Gastrocnemius medialis (tissue), 4 donors: ENCODE data around the gene ZNF274. TPM values are rescaled to one million over a fixed set of nuclear protein-coding genes. Genes with fewer than 3 reads are reported as not detected.
"Not testable (repeated sequence)": the region's sequence is repeated elsewhere in the genome, so short reads cannot be mapped to it uniquely, and the experiment has no call there.

ENCODE experiments used
- ATAC-seq, 2 donors: fragments of 150-250 bp; one replicate each; pipeline ENCODE4 v1.9.1; 2016
- DNase-seq, 2 donors: peaks; one replicate each; pipeline ENCODE4 v3.0.0-alpha.2; 2019
- H3K27ac ChIP-seq, 4 donors: fragments of 200-600 bp; sonication (generic); 1 replicate in 1 of 4; 2 replicates in 3 of 4; pipeline ENCODE4 v1.5.1; 2016 to 2018; ENCODE audit warnings: mild to moderate bottlenecking in 2 of 4, moderate library complexity in 1 of 4
- H3K27me3 ChIP-seq, 3 donors: fragments of 200-600 bp; sonication (generic) in 2 of 3; 1 replicate in 1 of 3; 2 replicates in 2 of 3; pipeline versions ENCODE4 v1.5.1 to v1.6.0; 2016 to 2019; ENCODE audit warnings: mild to moderate bottlenecking in 1 of 3, moderate library complexity in 1 of 3
- H3K36me3 ChIP-seq, 2 donors: fragments of 200-600 bp; sonication (generic) in 1 of 2; one replicate each; pipeline ENCODE4 v1.5.1; 2017 to 2018
- H3K4me1 ChIP-seq, 2 donors: fragments of 200-600 bp; sonication (generic) in 1 of 2; one replicate each; pipeline ENCODE4 v1.5.1; 2016 to 2017; ENCODE audit warnings: mild to moderate bottlenecking in 2 of 2
- H3K4me3 ChIP-seq, 4 donors: fragments of 200-600 bp; sonication (generic) in 3 of 4; 1 replicate in 1 of 4; 2 replicates in 3 of 4; pipeline ENCODE4 v1.5.1; 2016 to 2019; ENCODE audit warnings: mild to moderate bottlenecking in 2 of 4
- H3K9me3 ChIP-seq, 3 donors: fragments of 200-600 bp; sonication (generic) in 2 of 3; 1 replicate in 1 of 3; 2 replicates in 2 of 3; pipeline ENCODE4 v1.5.1; 2016 to 2019
- POLR2A ChIP-seq, 2 donors: fragments of 450-650 bp; IDR thresholded peaks; one replicate each; pipeline ENCODE4 v1.6.1; 2017; ENCODE audit warnings: antibody characterized with exemption in 2 of 2, mild to moderate bottlenecking in 2 of 2, moderate library complexity in 2 of 2
- in situ Hi-C, 4 donors: fragments of 200-750 bp; cut with MboI; loops; one replicate each; pipeline versions ENCODE4 v1.15.0 to v1.8.0; 2017; ENCODE audit warnings: low sequenced_read_pairs in 4 of 4
- intact Hi-C: fragments of 100-400 bp; cut with DNase I; formaldehyde crosslinking; loops from one replicate; pipeline ENCODE4 v1.15.1; 2023; ENCODE audit warnings: low total_unique reads
- total RNA-seq, 4 donors: library from RNA; depleted of rRNA; stranded (reverse); fragments of >200 nt; gene quantifications; one replicate each; pipeline versions ENCODE4 v1.1.0 to v1.2.3, GENCODE V29; 2016
- TF ChIP-seq, protein P1 (sequence below), 5 experiments: fragments of 450-650 bp in 3 of 5; fragments of 200-600 bp in 2 of 5; sonication (generic) in 2 of 5; IDR thresholded peaks in 4 of 5; conservative IDR thresholded peaks in 1 of 5; 1 replicate in 4 of 5; 2 replicates in 1 of 5; pipeline ENCODE4 v1.5.1; 2016 to 2019; ENCODE audit warnings: antibody characterized with exemption in 5 of 5, mild to moderate bottlenecking in 3 of 5, moderate library complexity in 3 of 5

The ZNF274 gene
- total RNA-seq, 4 donors from 2014 or later = 9.0 to 20.7 (median 13.4) TPM

DNA sequence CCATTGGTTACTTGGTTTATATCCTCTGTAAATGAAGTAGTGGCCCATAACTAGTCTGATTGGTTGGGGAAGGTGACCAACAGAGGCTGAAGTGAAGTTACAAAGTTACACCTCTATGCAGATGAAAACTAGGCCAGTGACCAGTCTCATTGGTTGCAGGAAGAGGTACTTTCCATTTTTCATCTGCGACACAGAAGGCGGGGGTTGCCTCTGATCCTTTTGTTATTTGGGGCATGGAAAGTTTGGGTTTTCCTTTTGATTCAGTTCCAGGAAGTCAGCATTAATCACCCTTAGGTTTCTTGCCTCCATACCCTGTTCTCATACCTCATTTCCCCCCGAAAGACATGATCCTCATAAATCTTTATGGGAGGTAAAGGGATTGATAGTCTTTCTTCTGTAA, 66.0 kb downstream of the ZNF274 start:
- intact Hi-C loops = no loop called here
- TF ChIP-seq POLR2A (IDR thresholded peaks at IDR 0.05) = no peak
- TF ChIP-seq, protein P1, sequence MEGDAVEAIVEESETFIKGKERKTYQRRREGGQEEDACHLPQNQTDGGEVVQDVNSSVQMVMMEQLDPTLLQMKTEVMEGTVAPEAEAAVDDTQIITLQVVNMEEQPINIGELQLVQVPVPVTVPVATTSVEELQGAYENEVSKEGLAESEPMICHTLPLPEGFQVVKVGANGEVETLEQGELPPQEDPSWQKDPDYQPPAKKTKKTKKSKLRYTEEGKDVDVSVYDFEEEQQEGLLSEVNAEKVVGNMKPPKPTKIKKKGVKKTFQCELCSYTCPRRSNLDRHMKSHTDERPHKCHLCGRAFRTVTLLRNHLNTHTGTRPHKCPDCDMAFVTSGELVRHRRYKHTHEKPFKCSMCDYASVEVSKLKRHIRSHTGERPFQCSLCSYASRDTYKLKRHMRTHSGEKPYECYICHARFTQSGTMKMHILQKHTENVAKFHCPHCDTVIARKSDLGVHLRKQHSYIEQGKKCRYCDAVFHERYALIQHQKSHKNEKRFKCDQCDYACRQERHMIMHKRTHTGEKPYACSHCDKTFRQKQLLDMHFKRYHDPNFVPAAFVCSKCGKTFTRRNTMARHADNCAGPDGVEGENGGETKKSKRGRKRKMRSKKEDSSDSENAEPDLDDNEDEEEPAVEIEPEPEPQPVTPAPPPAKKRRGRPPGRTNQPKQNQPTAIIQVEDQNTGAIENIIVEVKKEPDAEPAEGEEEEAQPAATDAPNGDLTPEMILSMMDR (IDR thresholded peaks at IDR 0.05 in 4 of 5, conservative IDR thresholded peaks at IDR 0.05 in 1 of 5) = no peak
- in situ Hi-C loops = no loop called here
- Histone ChIP-seq H3K36me3 (peaks cover 13 to 99% of the 10 kb centered on the region in 2 donors), H3K4me1 (no peaks in the 10 kb centered on the region), H3K9me3 (peaks cover 4 to 78% (median 50%) of the 10 kb centered on the region in 3 donors), H3K27ac (no peak overlapping the region), H3K27me3 (no peaks in the 10 kb centered on the region), H3K4me3 (peak overlapping the region in 1 of 4 donors; percentile 2)
- DNase-seq = no peak
- ATAC-seq = no peak

GRCh38 chr19:58252102-58252685, 69.3 kb downstream of the ZNF274 start:
- intact Hi-C loops = no loop called here
- no peaks in the 10 kb centered on the region for H3K27me3 ChIP-seq
- peaks cover 8 to 99% of the 10 kb centered on the region in 2 donors for H3K36me3 ChIP-seq
- in situ Hi-C loops = no loop called here
- H3K27ac ChIP-seq = no peak overlapping the region
- peak overlapping the region in 1 of 4 donors; percentile 12 for H3K4me3 ChIP-seq
- DNase-seq (no peak), ATAC-seq (no peak)
- H3K9me3 ChIP-seq = peaks cover 4 to 85% (median 42%) of the 10 kb centered on the region in 3 donors
- H3K4me1 ChIP-seq = no peaks in the 10 kb centered on the region
- TF ChIP-seq POLR2A (IDR thresholded peaks at IDR 0.05) = no peak
- TF ChIP-seq, protein P1 (IDR thresholded peaks at IDR 0.05 in 4 of 5, conservative IDR thresholded peaks at IDR 0.05 in 1 of 5) = no peak

- ATAC-seq, DNase-seq, intact Hi-C loops, H3K27ac ChIP-seq, H3K4me1 ChIP-seq, H3K27me3 ChIP-seq, in situ Hi-C loops: not testable (repeated sequence)
- Histone ChIP-seq H3K4me3 (peak overlapping the region in 1 of 4 donors; percentile 31), H3K36me3 (peaks cover 17 to 98% of the 10 kb centered on the region in 2 donors), H3K9me3 (peaks cover 43 to 89% (median 80%) of the 10 kb centered on the region in 3 donors)
These were observed 75.4 kb downstream of the ZNF274 start for GRCh38 chr19:58258259-58258658.

- Histone ChIP-seq H3K27me3 (peaks cover 0 to 2% (median 0%) of the 10 kb centered on the region in 3 donors), H3K27ac (no peak overlapping the region), H3K36me3 (peaks cover 14 to 78% of the 10 kb centered on the region in 2 donors), H3K4me3 (peak overlapping the region in 1 of 4 donors; percentile 39), H3K9me3 (peaks cover 47 to 94% (median 84%) of the 10 kb centered on the region in 3 donors), H3K4me1 (no peaks in the 10 kb centered on the region)
- TF ChIP-seq, protein P1 (IDR thresholded peaks at IDR 0.05 in 4 of 5, conservative IDR thresholded peaks at IDR 0.05 in 1 of 5) = no peak
- TF ChIP-seq POLR2A (IDR thresholded peaks at IDR 0.05) = no peak
- in situ Hi-C loops = no loop called here
- intact Hi-C loops = no loop called here
- DNase-seq = no peak
- ATAC-seq = no peak
These were observed 78.7 kb downstream of the ZNF274 start for GRCh38 chr19:58261600-58261967.

- Histone ChIP-seq H3K36me3 (peaks cover 14 to 73% of the 10 kb centered on the region in 2 donors), H3K9me3 (peaks cover 47 to 96% (median 85%) of the 10 kb centered on the region in 3 donors), H3K27me3 (peaks cover 0 to 2% (median 0%) of the 10 kb centered on the region in 3 donors), H3K4me3 (peak overlapping the region in 1 of 4 donors; percentile 39), H3K4me1 (no peaks in the 10 kb centered on the region), H3K27ac (no peak overlapping the region)
- intact Hi-C loops = no loop called here
- DNase-seq (no peak), ATAC-seq (no peak)
- in situ Hi-C loops = no loop called here
- TF ChIP-seq, protein P1 (IDR thresholded peaks at IDR 0.05 in 4 of 5, conservative IDR thresholded peaks at IDR 0.05 in 1 of 5) = no peak
- no peak for TF ChIP-seq POLR2A (IDR thresholded peaks at IDR 0.05)
These were observed 79.4 kb downstream of the ZNF274 start for GRCh38 chr19:58261968-58262921.
